OCI-LY1 (cell line): Measurements from ENCODE around the gene C19orf85.

Experiments used
- H2AFZ ChIP-seq: fragments of 200-600 bp; sonication (generic), shearing (Covaris generic); 2 replicates; pipeline ENCODE4 v1.6.0; 2014; ENCODE audit warnings: antibody characterized with exemption, mild to moderate bottlenecking, low read length
- H3F3A ChIP-seq: fragments of 200-600 bp; sonication (generic), shearing (Covaris generic); 2 replicates; pipeline ENCODE4 v1.6.0; 2014; ENCODE audit warnings: mild to moderate bottlenecking, antibody characterized with exemption, low read length, moderate library complexity; ENCODE audit not compliant: insufficient read depth
- H3K27ac ChIP-seq: fragments of 200-600 bp; sonication (generic); 2 replicates; pipeline ENCODE4 v1.5.1; 2014; ENCODE audit warnings: low read length, mixed run types, mild to moderate bottlenecking, low read depth; ENCODE audit not compliant: poor library complexity, severe bottlenecking
- H3K27me3 ChIP-seq: fragments of 200-600 bp; sonication (generic); 2 replicates; pipeline ENCODE4 v1.6.0; 2014; ENCODE audit warnings: antibody characterized with exemption, mild to moderate bottlenecking, low read length, moderate library complexity; ENCODE audit not compliant: insufficient read depth
- H3K36me3 ChIP-seq: fragments of 200-600 bp; sonication (generic); 2 replicates; pipeline ENCODE4 v1.6.1; 2014; ENCODE audit warnings: mild to moderate bottlenecking, antibody characterized with exemption, low read length, moderate library complexity, mixed read lengths; ENCODE audit not compliant: insufficient read depth
- H3K4me1 ChIP-seq: fragments of 200-600 bp; sonication (generic); 2 replicates; pipeline ENCODE4 v1.5.1; 2014; ENCODE audit warnings: mild to moderate bottlenecking, low read length, moderate library complexity; ENCODE audit not compliant: insufficient read depth, severe bottlenecking
- H3K4me2 ChIP-seq: fragments of 200-600 bp; sonication (generic), shearing (Covaris generic); 2 replicates; pipeline ENCODE4 v1.6.1; 2014; ENCODE audit warnings: low read length
- H3K4me3 ChIP-seq: fragments of 200-600 bp; sonication (generic); 2 replicates; pipeline ENCODE4 v1.5.1; 2014; ENCODE audit warnings: low read length, low read depth, mild to moderate bottlenecking, mixed read lengths; ENCODE audit not compliant: poor library complexity, severe bottlenecking
- H3K79me2 ChIP-seq: fragments of 200-600 bp; shearing (Covaris generic); 2 replicates; pipeline ENCODE4 v1.6.1; 2016; ENCODE audit warnings: mixed run types, low read length, mixed read lengths; ENCODE audit not compliant: insufficient read depth
- H3K9ac ChIP-seq: fragments of 200-600 bp; sonication (generic), shearing (Covaris generic); 2 replicates; pipeline ENCODE4 v1.6.1; 2014; ENCODE audit warnings: mild to moderate bottlenecking, low read length, mixed read lengths
- H3K9me2 ChIP-seq: fragments of 200-600 bp; sonication (generic), shearing (Covaris generic); 2 replicates; pipeline ENCODE4 v1.6.1; 2014; ENCODE audit warnings: low read depth, mild to moderate bottlenecking, low read length, mixed read lengths
- H3K9me3 ChIP-seq: fragments of 200-600 bp; shearing (Covaris generic); 2 replicates; pipeline ENCODE4 v1.6.1; 2014; ENCODE audit warnings: low read length, mixed read lengths
- H4K20me1 ChIP-seq: fragments of 200-600 bp; sonication (generic), shearing (Covaris generic); 2 replicates; pipeline ENCODE4 v1.6.0; 2016; ENCODE audit warnings: mild to moderate bottlenecking, low read length; ENCODE audit not compliant: insufficient read depth
- EZH2 ChIP-seq: fragments of 200-600 bp; sonication (generic), shearing (Covaris generic); IDR thresholded peaks from 2 replicates; pipeline ENCODE4 v1.8.0; 2017; ENCODE audit warnings: borderline replicate concordance, mixed run types, mild to moderate bottlenecking, antibody characterized with exemption, low read length, moderate library complexity, mixed read lengths
- TF ChIP-seq, protein P1 (sequence below): fragments of 200-600 bp; sonication (generic), shearing (Covaris generic); IDR thresholded peaks from 2 replicates; pipeline ENCODE4 v1.5.1; 2017; ENCODE audit warnings: mild to moderate bottlenecking, antibody characterized with exemption, low read length, moderate library complexity, mixed read lengths

C19orf85 gene

GRCh38 chr19:55435020-55435419 is 29.5 kb downstream of the C19orf85 start:
- Histone ChIP-seq H3F3A (no peaks in the 10 kb centered on the region), H3K27ac (no peak overlapping the region), H3K9ac (no peak overlapping the region), H3K36me3 (no peaks in the 10 kb centered on the region), H3K27me3 (no peaks in the 10 kb centered on the region), H4K20me1 (no peaks in the 10 kb centered on the region), H3K4me1 (no peaks in the 10 kb centered on the region), H3K79me2 (no peaks in the 10 kb centered on the region), H3K9me2 (no peaks in the 10 kb centered on the region), H2AFZ (no peak overlapping the region), H3K9me3 (no peaks in the 10 kb centered on the region), H3K4me2 (no peak overlapping the region), H3K4me3 (no peak overlapping the region)
- TF ChIP-seq, protein P1, sequence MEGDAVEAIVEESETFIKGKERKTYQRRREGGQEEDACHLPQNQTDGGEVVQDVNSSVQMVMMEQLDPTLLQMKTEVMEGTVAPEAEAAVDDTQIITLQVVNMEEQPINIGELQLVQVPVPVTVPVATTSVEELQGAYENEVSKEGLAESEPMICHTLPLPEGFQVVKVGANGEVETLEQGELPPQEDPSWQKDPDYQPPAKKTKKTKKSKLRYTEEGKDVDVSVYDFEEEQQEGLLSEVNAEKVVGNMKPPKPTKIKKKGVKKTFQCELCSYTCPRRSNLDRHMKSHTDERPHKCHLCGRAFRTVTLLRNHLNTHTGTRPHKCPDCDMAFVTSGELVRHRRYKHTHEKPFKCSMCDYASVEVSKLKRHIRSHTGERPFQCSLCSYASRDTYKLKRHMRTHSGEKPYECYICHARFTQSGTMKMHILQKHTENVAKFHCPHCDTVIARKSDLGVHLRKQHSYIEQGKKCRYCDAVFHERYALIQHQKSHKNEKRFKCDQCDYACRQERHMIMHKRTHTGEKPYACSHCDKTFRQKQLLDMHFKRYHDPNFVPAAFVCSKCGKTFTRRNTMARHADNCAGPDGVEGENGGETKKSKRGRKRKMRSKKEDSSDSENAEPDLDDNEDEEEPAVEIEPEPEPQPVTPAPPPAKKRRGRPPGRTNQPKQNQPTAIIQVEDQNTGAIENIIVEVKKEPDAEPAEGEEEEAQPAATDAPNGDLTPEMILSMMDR = no peak
- TF ChIP-seq EZH2 = no peak

DNA sequence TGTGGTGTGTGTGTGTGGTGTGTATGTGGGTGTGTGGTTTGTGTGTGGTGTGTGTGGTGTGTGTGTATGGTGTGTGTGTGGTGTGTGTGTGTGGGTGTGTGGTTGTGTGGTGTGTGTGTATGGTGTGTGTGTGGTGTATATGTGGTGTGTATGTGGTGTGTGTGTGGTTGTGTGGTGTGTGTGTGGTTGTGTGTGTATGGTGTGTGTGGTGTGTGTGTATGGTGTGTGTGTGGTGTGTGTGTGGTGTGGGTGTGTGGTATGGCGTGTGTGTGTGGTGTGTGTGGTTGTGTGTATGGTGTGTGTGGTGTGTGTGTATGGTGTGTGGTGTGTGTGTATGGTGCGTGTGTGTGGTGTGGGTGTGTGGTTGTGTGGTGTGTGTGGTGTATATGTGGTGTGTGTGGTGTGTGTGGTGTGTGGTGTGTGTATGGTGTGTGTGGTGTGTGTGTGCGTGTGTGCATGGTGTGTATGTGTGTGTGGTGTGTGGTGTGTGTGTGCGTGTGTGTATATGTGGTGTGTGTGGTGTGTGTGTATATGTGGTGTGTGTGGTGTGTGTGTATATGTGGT is 30.1 kb downstream of the C19orf85 start:
- Histone ChIP-seq H4K20me1 (no peaks in the 10 kb centered on the region), H3K4me2 (no peak overlapping the region), H3K4me3 (no peak overlapping the region), H3F3A (no peaks in the 10 kb centered on the region), H3K9ac (no peak overlapping the region), H3K36me3 (no peaks in the 10 kb centered on the region), H3K9me3 (no peaks in the 10 kb centered on the region), H3K9me2 (no peaks in the 10 kb centered on the region), H3K27me3 (no peaks in the 10 kb centered on the region), H3K79me2 (no peaks in the 10 kb centered on the region), H3K4me1 (no peaks in the 10 kb centered on the region), H2AFZ (no peak overlapping the region), H3K27ac (no peak overlapping the region)
- no peak for TF ChIP-seq EZH2
- TF ChIP-seq, protein P1 = no peak

- no peaks in the 10 kb centered on the region for H3K27me3 ChIP-seq
- H3K36me3 ChIP-seq = no peaks in the 10 kb centered on the region
- H3K9ac ChIP-seq = no peak overlapping the region
- H4K20me1 ChIP-seq = no peaks in the 10 kb centered on the region
- no peaks in the 10 kb centered on the region for H3K4me1 ChIP-seq
- H3K27ac ChIP-seq = no peak overlapping the region
- H3K9me2 ChIP-seq = no peaks in the 10 kb centered on the region
- no peaks in the 10 kb centered on the region for H3K9me3 ChIP-seq
- H3K79me2 ChIP-seq = no peaks in the 10 kb centered on the region
- H3F3A ChIP-seq = no peaks in the 10 kb centered on the region
- H3K4me3 ChIP-seq = no peak overlapping the region
- TF ChIP-seq, protein P1 = no peak
- no peak overlapping the region for H2AFZ ChIP-seq
- no peak overlapping the region for H3K4me2 ChIP-seq
Measured at GRCh38 chr19:55433292-55433691, 31.3 kb downstream of the C19orf85 start.
